GM19099 (cell line): ENCODE results near the gene CSTB.

Source experiments
- POLR2A ChIP-seq: IDR thresholded peaks from 3 replicates; pipeline ENCODE4 v1.6.1; 2011; ENCODE audit warnings: low read depth; ENCODE audit not compliant: insufficient read length; ENCODE audit errors: extremely low read depth

Gene CSTB

DNA sequence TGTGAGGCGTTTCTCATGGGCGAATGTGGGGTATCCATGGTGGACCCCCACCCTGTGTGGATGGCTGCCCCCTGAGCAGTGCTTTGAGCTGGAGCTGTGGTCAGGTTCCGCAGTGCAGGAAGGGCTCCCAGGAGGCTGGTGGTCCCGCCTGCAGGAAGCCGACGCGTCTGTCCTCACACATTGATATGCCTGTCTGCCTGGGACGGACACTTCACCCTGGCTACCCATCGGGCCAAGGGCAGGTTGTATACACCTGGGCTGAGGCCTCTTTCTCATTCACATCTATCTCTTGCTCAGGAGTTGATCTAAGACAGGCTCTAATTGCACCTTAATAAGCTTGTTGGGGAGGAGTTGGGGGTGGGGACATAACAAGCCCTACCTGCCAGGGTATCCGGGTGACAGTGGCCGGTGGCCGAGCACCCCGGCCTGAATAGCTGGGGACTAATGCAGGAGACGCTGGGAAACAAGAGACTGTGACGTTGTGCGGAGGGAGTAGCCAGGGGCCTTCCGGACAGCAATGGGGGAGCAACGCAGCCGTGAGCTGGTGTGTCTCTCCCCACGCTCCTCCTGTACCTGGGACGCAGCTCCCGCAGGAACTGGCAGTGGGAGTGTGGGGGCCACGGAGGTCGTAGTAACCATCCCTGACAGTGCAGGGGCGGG lies 35.5 kb downstream of the CSTB start:
- no peak for TF ChIP-seq POLR2A

DNA sequence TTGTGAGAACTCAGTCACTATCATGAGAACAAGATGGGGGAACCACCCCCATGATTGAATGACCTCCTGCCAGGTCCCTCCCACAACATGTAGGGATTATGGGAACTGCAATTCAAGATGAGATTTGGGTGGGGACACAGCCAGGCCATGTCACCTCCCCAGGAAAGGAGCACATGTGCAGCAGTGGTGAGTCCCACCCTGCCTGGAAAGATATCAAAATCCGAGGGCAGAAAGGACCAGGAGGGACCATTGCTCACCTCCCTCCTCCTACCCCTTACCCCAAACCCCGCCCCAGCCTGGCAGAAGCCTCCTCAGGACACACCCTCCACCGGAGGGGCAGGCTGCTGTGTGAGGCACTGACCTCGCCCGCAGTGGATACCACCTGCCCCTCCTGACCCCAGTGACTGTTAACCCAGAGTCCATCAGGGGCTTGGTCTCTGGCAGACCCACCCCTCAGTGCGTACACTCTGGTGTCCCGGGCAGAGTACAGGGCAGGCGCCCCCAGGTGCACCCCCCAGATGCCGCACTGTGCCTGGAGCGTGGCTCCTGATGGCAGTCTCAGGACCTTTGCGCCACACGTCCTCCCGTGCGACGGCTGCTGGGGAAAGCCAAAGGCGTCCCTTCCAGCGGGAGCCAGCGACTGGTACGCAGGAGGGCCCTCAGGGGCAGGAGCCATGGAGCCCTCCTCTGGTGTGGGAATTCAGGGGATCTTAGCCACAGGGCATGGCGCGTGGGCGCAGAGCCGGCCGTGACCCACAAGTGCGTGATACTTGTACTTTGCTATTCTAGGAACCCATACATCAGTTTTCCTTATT lies 36.3 kb downstream of the CSTB start:
- no peak for TF ChIP-seq POLR2A

DNA sequence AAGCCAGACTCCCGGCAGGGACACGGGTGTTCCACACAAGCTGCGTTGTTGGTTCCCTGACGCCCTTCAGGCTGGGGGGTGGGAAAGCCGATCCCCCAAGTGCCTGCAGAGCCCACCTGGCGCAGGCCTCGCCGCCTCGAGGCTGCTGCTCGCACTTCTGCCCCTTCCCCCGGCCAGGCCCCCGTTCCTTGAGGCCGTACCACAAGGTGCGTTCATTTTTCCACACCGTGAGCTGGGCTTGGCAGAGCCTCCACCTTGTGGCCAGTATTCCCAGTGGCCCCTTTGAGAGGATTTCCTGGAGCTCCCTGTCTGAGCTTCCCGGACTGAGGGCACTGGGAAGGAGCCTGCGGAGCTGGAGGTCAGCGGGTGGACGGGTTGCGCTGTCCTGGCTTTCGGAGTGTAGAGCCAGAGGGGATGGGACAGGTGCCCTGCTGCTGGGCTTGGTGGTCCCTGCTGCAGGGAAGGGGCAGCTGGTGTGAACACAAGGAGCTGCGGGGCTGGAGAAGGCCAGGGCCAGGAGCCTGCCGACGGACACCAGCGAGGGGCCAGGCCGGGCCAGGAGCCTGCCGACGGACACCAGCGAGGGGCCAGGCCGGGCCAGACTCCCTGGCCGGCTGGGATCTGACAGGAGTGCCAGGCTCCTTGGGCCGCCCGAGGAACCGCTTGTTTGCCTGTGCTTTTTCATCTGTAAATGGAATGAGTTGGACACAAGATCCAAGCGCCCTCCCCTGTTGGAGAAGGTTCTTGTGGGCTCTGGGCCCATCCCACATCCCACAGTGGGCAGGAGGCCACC lies 38.8 kb downstream of the CSTB start:
- no peak for TF ChIP-seq POLR2A

DNA sequence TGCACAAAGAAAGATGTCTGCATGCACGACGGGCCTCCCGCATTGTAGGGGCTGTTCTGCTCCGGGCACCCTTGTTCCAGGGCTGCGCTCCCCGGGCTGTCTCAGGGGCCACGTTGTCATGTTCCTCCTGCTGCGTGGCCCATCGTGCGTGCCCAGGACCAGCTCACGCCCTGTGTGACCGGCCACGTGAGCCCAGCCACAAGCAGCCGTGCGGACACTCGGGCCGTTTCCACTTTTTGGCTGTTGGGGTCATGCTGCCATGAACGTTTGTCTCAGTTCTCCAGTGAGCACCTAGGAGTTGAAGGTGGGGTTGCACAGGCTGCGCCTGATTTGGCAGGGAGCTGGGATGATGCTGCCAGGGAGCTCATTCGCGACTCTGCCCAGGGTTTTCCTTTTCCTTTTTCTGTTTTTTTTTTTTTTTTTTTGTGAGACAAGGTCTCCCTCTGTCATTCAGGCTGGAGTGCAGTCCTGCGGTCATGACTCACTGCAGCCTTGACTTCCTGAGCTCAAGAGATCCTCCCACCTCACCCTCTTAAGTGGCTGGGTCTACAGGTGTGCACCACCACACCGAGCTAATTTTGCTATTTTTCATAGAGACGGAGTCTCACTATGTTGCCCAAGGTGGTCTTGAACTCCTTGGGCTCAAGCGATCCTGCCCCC lies 39.8 kb downstream of the CSTB start:
- TF ChIP-seq POLR2A = no peak

DNA sequence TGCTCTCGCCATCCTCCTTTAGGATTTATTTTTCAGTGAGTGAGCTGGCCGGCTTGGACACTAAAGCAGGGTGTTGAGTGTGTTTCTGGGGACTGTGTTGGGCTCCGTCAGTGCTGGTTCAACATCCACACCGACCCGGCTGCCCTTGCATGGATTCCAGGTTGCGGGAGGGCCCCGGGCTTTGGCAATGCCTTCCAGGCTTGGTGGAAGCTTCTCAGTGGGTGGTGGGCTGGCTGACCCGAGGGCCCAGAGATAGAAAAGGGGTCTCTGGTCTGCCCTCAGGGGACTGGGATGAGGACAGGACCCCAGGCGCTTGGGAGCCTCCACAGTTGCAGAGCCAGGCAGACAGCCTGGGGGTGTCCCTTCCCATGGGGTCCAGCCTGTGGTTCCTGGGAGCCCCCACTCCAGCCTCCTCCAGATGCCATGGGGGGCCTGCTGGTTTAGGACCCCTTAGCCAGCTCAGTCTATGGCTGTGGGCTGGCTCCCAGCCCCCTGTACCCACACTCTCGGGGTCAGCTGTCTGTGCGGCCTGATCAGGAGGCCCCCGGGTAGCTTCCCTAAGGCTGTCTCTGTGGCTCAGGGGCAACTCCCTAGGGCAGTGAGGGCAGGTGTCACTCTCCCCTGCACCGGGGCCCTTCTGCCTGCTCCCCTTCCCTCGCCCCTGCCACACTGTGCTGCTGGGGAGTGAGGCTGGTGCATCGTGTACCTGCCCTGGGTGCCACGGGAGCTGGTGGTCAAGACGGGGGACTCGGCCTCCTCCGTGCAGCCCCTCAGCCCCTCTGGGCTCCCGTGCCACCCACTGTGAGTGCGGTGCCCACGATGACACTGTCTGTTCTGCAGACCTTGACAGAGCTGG lies 40.6 kb downstream of the CSTB start:
- TF ChIP-seq POLR2A = no peak

DNA sequence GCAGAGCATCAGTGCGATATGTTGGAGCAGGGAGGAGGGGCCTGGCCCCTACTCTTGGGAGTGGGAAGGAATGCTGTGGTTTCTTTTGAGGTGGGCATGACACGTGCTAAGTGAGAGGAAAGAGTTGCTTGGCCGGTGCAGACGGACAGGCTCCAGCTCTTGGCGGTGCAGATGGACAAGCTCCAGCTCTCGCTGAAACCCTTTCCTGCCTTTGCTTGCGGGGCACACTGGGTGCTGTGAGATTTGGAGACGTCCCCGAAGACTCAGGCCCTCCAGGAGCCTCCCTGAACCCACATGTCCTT lies 41.2 kb downstream of the CSTB start:
- no peak for TF ChIP-seq POLR2A

DNA sequence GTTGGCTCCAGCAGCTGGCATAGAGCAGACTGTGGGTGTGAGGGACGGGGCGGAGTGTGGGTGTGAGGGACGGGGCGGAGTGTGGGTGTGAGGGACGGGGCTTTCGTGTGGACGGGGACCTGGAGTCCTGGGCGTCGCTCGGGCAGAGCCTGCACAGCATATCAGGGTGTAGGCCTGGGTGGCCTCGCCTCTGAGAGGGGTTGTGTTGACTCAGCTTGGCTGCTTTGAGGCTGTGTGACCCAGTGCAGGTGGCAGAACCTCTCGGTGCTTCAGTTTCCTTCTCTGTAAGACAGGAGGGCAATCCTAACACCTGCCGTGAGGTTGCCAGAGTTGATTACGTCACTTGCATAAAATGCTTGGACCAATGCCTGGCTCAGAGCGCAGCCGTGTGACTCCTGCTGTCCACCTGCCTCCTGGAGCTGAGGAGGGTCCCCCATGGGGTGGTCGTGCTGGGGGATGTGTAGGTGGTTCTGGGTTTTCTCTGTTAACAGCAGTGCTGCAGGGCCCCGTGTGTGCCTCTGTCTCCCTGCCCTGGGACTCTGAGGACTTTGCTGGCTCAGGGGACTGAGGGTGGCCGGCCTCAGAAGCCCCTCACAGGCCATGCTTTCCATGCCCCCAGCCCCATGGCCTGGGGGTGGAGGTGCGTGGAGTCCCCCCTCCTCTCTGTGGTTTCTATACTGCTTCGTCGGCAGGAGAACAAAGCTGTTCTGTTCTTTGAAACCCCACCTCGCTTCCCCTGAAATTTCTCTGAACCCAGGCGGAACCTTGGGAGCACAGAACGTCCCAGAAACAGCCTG lies 41.8 kb downstream of the CSTB start:
- TF ChIP-seq POLR2A = no peak

DNA sequence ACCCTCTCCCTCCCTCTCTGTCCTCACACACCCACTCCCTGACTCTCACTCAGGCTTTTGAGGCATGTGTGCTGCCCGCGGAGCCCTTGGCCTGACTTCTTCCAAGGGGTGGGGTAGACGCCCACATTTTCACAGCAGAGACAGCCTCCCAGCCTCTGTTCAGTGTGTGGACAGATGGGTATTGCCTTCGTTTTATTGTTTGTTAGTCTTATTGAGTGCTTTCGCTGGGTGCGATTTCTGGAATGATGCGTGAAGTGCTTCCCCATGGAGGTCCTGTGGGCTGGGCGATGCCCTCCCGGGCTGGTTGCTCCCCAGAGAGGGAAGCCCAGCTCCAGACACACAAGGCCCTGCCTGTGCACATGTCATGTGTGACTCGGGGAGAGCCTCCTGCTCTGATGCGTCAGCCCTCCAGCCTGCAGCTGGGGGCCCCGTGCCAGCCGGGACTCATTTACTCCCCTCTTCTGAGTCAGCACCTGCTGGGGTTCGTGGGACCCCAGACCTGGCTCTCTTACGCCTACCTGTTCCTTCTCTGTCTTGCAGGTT lies 42.5 kb downstream of the CSTB start:
- TF ChIP-seq POLR2A = no peak

DNA sequence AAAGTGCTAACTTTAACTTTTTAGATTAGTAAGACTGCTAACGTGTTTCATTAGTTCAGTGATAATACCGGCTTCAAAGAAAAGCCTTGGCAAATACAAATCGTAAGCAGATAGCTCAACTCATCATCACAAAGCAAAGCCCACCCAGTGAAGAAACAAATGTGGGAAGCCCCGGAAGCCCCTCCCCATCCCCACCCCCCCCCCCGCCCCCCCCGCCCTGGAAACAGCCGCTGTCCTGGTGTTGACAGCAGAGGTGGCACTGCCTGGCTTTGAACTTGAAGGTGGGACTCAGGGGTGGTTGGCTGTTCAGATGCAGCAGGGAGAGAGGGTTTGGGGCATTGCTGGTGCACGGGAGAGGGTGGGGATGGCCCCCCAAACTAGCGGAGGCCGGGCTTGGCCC lies 43.0 kb downstream of the CSTB start:
- no peak for TF ChIP-seq POLR2A

DNA sequence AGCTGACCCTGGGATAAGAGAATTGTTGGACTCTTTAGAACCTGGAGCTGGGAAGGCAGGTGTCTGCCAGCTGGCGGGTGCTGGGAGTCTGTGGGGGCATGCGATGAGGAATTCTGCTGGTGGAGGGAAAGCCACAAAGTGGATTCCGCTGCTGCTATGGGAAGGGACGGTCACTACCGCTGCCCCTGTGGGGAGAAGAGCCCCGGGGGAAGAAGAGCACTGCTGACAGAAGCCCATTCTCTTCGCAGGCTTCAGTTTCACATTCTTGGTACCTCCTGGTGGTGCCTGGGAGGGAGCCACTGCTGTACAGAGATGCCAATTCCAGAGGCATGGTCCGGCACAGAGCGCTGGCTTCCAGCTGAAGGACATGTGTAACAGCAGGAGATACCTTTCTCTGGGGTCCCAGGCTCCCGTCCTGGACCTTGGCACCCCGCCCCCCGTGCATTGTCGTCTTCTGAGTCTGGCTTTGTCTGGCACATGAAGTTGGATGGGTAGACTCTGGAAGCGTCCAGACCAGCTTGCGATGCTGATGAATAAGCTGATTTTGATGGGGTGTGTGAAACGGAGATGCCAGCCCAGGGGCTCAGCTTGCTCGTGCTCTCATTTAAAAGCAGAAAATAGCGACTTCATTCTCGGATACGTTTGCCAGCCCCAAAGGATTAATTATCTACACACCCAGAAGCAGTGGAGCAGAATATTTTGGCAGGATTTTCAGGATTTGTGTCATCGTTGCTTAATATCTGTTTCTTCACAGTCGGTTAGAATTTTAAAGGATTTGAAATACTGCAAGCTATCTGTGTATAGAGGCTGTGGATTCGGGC lies 44.0 kb downstream of the CSTB start:
- no peak for TF ChIP-seq POLR2A

DNA sequence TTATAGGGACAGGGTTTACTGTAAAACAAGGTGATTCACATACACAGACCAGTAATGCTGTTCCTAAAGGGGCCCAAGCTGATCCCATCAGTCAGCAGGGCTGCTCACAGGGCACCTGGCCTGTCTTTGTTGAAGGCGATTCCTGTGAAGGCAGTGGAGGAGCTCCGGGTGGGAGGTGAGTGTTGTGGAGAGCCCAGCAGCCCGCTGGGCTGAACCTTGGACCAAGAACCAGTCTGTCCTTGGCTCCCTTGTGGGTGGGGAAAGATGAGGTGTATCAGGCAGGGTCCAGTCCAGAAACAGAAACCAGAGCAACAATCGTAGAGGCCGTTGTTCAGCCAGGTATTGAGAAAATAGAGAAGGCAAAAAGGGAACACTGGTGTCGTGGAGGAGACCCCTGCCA lies 44.6 kb downstream of the CSTB start:
- TF ChIP-seq POLR2A = no peak
